ENCODE data around the gene ITIH6. TPM values are rescaled to one million over a fixed set of nuclear protein-coding genes. Genes with fewer than 3 reads are reported as not detected.
"Not testable (repeated sequence)": the region's sequence is repeated elsewhere in the genome, so short reads cannot be mapped to it uniquely, and the experiment has no call there.

The ITIH6 gene
- total RNA-seq, result not detected
- long read RNA-seq, donor 1, result 0 reads
- long read RNA-seq, donor 2, result 0 reads

DNA sequence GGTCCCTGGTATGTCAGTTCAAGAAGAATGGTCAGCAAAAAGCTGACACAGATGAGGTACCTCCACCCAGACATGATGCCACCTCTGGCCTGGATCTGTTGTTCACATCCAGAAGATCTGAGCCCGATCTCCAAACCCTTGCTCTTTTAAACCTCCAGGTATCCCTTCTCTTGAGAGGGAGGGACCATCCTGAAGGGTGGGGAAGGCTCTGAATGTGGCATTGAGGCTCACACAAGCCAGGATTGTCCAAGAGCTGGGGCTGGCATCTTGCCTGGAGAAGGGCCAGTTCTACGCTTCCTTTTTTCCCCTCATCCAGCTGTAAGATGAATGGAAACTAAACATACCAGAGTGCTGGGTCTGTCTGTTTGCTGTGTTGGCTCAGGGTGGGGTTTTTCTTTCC is at the start of gene ITIH6:
Gene ITIH6, minus strand, starts transcription at position 119 of the 400 bp plus-strand sequence. Its CDS starts 45 bp downstream, at position 74.
- intact Hi-C loops (cut with DNase I), result no loop called here
- DNase-seq (ENCODE audit: low spot score), result no peak

DNA sequence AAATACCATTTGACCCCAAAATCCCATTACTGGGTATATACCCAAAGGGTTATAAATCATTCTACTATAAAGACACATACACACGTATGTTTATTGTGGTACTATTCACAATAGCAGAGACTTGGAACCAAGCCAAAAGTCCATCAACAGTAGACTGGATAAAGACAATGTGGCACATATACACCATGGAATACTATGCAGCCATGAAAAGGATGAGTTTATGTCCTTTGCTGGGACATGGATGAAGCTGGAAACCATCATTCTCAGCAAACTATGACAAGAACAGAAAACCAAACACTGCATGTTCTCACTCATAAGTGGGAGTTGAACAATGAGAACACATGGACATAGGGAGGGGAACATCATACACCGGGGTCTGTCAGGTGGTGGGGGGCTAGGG is 49.6 kb upstream of the ITIH6 start:
- intact Hi-C loops (cut with DNase I); DNase-seq (ENCODE audit: low spot score): not testable (repeated sequence)

DNA sequence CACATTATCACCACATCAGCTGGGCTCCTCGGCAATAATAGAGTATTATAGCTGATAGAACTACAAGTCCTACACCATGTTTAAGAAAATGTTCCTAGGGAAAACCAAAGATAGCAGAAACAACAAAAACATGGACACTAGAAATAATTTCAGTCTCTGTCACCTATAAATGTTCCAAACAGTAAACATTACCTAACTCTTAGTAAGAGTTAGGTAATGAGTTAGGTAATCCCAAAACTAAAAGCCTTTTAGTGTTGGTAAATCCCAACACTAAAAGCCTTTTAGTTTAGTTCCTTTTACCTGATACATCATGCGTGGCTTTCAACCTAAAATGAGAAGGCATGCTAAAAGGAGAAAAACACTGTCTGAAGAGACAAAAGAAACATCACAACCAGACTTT is 45.0 kb upstream of the ITIH6 start:
- DNase-seq (ENCODE audit: low spot score), result no peak
- intact Hi-C loops (cut with DNase I), result no loop called here

DNA sequence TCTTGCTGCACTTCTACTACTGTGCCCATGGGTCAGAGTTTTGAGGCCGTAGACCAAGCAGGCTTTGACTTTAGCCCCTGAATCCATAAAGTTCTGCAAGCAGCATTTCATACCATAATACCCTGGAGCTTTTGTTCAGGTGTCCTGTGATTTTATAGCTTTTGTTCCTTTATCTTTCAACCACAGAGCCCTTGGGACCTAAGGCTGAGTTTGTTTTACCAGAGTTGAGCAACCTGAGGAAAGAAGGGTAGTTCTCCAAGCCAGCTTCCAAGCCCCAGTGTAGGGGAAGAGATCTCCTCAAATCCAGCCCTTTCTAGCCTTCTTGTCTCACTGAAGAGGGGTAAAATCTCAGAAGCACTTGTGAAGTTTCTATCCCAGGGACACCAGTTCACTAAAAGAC is 44.6 kb upstream of the ITIH6 start:
- DNase-seq (ENCODE audit: low spot score), result no peak
- intact Hi-C loops (cut with DNase I), result no loop called here

DNA sequence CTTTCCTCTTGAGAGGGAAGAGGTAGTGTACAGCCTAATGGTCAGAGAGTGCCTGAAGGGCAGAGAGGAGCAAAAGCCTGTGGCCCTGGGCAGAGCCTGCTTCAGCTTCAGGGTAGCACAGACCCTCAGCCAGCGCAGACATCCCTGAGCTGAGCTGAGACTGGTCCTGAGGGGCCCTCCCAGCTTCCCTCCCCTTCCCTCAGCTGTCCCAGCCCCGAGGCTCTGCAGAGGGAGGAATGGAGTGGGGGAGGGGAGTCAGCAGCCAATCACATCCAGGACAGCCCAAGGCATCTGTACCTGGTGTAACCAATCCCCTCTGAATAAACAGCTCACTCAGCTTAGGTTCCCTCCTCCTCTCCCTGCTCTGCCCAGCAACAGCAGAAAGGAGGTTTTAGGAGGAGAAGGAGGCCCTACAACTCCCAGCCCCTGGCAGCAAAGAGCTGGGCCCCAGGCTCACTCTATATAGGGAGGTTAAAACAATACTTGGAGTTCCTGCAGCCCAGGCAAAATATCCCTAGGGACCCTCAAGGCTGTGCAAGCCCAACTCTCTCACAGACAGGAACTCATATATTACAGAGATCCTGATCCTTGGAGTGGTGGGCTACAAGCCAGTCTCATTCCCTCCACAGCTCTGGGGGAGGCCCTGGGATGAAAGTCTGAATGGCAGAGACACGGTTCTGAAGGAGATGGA is 43.3 kb upstream of the ITIH6 start:
- DNase-seq (ENCODE audit: low spot score); intact Hi-C loops (cut with DNase I): not testable (repeated sequence)

DNA sequence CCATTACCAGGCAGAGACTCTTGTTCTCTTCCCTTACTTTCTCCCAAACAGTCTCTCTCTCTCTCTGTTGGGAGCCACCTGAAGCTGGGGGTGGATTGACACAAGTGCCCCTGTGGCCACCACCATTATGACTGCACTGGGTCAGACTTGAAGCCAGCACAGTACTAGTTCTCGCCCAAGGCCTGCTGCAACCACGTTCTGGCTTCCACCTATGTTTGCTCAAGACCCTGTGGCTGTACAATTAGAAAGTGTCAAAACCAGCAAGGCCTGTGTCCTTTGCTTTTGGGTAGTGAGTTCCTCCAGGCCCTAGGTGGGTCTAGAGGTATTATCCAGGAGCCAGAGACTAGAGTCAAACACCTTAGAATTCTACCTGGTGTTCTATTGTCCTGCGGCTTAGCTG is 40.5 kb upstream of the ITIH6 start:
- intact Hi-C loops (cut with DNase I), result no loop called here
- no peak for DNase-seq (ENCODE audit: low spot score)

DNA sequence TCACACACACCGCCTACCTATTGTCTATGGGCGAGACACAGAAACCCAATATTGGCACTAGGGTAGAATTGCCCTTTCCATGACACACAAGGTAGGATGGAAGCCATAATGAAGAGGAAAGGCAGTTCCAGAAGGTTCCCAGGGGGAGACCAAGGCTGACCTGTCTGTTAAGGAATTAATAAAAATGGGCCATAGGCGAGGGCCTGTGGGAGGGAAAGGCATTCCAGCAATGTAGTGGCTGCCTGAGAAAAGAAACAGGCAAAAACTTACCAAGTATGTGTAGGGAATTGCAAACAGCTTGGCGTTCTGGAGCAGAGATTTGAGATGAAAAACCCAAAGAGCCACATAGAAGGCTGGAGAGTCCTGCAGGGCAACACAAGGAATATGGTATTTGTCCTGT is 28.5 kb upstream of the ITIH6 start:
- DNase-seq (ENCODE audit: low spot score), result no peak
- intact Hi-C loops (cut with DNase I), result no loop called here

- DNase-seq (ENCODE audit: low spot score), result no peak
- intact Hi-C loops (cut with DNase I), result no loop called here
These were observed 27.8 kb upstream of the ITIH6 start for GRCh38 chrX:54825716-54826438.

GRCh38 chrX:54824722-54825121 is 26.7 kb upstream of the ITIH6 start:
- no peak for DNase-seq (ENCODE audit: low spot score)
- intact Hi-C loops (cut with DNase I), result no loop called here

- DNase-seq (ENCODE audit: low spot score), result no peak
- intact Hi-C loops (cut with DNase I), result no loop called here
These were observed 26.1 kb upstream of the ITIH6 start for GRCh38 chrX:54824195-54824594.

DNA sequence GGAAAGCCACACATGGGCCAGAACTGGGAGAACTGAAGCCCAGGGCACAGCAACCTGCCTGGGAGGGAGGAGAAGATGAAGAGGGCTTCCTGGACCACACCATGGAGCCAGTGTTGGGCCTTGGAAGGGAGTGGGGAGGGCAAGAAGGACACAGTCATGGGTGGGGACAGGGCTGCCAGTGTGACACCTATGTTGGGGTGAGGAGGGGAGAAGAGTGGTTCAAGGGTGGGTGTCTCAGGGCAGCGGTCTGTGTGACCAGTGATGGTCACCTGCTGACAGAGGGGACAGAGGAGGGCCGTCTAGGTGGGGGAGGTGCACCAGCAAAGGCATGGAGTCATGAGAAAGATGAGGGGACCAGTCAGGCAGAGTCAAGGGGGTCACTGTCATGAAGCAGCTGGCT is 23.3 kb upstream of the ITIH6 start:
- intact Hi-C loops (cut with DNase I), result no loop called here
- no peak for DNase-seq (ENCODE audit: low spot score)

DNA sequence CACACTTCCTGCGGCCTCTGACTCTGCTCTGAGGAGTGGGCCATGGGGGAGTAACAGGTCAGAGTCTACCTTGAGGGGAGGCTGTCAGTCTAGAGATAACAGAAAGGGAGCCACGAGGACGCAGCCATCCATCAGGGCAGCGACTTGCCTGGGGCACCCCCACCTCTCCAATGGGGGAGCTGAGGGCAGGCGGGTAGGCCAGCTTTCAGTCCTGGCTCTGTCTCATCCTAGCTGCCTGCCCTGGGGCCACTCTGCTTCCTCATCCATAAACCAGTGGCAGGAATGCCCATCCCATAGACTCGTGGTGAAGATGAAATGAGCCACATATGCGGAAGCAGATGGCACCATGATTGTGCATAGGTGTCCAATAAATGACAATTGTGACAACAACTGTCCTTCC is 22.7 kb upstream of the ITIH6 start:
- intact Hi-C loops (cut with DNase I), result no loop called here
- no peak for DNase-seq (ENCODE audit: low spot score)

DNA sequence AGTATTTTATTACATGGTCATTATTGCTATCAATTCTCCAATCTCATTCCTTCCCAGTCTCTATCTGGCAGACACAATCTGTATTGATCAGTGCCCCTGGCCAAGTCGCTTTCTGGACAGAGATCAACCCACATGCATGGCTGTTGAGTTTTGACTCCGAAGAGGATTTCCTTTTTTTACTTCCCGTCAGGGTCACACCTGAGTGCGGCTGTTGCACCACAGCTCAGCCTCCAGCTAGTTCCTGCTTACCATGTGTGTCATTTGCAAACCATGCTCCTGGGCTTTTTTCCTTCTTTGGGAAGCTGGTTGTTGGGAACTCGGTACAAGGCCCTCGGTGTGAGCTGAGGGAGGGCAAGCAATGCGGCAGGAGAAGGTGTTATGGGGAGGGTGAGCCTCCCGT is 21.1 kb upstream of the ITIH6 start:
- DNase-seq (ENCODE audit: low spot score), result no peak
- intact Hi-C loops (cut with DNase I), result no loop called here

DNA sequence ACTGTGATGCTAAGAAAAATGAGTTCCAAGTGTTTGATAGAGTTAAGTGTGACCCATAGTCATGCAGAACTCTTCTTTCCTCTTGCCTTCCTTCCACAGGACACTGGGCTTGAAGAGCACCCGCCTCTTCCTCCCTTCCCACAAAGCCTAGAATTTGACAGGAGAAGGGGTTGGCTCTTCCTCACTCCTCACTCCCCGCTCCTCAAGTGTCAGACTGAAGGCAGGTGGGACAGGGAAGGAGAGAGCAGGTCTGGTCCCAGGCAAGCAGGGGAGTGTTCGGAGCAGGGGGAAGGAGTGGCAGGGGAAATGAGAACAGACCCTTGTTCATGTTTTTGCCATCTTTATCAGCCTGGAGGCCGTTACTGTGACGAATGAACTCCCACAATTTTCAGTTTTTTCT is 20.2 kb upstream of the ITIH6 start:
- intact Hi-C loops (cut with DNase I), result no loop called here
- DNase-seq (ENCODE audit: low spot score), result no peak

DNA sequence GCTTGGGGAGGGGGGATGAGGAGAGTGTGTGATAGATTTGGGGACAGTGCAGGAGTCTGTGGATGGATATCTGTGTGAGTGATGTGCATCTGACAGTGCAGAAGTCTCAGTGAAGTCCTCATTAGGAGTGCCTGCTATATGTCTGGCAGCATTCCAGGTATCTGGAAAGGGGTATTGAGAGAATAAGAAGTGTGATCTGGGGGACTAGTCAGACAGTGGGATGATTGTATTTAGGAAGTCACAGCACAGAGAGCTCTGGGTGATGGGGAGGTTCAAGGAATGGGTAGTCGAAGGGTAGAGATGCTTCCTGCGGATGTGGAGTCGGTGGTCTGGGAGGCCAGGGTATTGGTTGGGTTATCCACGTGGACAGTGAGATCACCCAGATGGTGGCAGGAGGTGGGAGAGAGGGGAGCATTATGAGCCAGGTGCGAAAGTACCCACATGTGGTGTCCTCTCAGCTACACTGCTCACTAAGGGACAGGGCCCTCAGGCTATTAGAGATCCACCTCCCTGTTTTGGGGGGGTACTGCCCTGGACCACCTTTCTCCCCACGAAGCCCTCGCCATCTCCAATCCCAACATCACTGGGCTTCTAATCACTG is 19.3 kb upstream of the ITIH6 start:
- intact Hi-C loops (cut with DNase I), result no loop called here
- DNase-seq (ENCODE audit: low spot score), result no peak

- intact Hi-C loops (cut with DNase I), result no loop called here
These were observed 14.3 kb upstream of the ITIH6 start for GRCh38 chrX:54812306-54812705.

DNA sequence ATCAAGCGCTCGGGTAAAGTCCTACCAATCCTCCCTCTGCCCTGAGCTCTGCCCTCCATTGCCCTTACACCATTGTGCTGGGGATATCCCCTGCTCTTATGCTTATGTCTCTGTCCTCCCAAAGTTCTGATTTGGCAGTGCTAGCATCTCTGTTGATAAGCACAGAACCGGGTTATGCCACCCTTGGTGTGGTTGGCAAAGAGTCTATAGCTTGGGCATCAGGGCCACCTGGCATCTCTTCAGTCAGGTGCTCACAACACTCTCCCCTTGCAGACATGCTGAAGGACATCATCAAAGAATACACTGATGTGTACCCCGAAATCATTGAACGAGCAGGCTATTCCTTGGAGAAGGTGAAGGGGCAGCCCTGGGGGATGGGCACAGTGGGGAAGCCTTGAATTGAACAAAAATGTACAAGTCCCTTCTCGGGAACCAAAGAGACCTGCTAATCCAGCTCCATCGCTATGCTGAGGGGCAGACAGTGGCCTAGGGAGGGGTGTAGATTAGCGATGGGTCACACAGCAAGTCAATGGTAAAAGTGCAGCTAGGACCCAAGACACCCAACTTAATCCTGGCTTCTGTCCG is 13.3 kb upstream of the ITIH6 start:
- intact Hi-C loops (cut with DNase I), result no loop called here
- no peak for DNase-seq (ENCODE audit: low spot score)

More at GRCh38 chrX:54812306-54812705, 14.3 kb upstream of the ITIH6 start:
- no peak for DNase-seq (ENCODE audit: low spot score)

GRCh38 chrX:54810532-54810931 is 12.5 kb upstream of the ITIH6 start:
- intact Hi-C loops (cut with DNase I), result no loop called here

GRCh38 chrX:54808605-54809483 is 10.8 kb upstream of the ITIH6 start:
- intact Hi-C loops (cut with DNase I), result no loop called here
- peak; percentile 98 for DNase-seq (ENCODE audit: low spot score)

More at GRCh38 chrX:54810532-54810931, 12.5 kb upstream of the ITIH6 start:
- DNase-seq (ENCODE audit: low spot score), result no peak

Measured in posterior vena cava (tissue), 2 donors.